ENCODE data around the gene CEACAM8. TPM values are rescaled to one million over a fixed set of nuclear protein-coding genes. Genes with fewer than 3 reads are reported as not detected.
A peak's percentile ranks its signal among the peaks of the same experiment; 100 is the strongest.
"Not testable (repeated sequence)": the region's sequence is repeated elsewhere in the genome, so short reads cannot be mapped to it uniquely, and the experiment has no call there.

CEACAM8 gene
- total RNA-seq (2013), result not detected
- polyA plus RNA-seq (not detected), polyA minus RNA-seq (not detected in 2 replicates), total RNA-seq (0 to 1.1 (median 0) reads per million in 11 experiments)

DNA sequence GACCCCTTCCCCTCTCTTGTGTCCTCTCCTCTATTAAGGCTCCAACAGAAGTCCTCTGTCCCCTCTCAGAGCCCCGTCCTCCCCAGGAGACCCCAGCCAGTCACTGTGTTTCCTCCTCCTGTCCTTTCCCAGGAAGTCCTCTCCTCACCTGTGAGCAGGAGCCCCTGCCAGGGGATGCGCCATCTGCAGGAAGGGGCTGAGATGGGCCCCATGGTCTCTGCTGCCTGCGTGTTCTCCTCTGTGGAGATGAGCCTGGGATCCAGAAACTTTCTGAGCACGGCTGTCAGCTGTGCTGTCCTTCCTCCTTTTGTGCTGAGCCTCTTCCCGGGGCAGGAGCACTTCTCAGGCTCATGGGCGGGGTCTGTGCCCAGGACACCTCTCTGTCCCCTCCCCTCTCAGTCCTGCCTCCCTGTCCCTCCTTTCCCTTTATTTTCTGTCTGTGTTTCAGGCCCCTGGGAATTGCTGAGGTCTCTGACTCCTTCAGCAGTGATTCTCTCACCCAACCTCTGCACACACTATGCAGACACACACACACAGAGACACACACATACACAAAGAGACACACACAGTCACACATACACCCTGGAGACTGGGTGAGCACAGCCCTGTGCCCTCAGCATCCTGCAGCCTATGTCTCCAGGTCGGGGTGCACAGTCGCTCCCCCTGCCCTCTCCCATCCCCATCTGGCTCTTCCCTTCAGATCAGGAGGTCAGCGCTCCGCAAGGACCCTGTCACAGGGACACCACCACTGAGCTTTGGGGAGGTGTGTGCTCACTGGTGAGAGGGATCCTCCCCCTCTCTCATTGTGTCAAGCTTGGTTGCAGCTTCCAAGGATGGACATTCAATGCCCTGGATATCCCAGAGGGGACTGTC, at the start of gene CEACAM8:
Gene CEACAM8, minus strand, starts transcription at position 308 of the 873 bp plus-strand sequence. Its CDS starts 96 bp downstream, at position 212.
- Histone ChIP-seq H3K4me1 (ENCODE audit: control insufficient read depth in 1 of 2, insufficient read depth in 2 of 2, low read length in 2 of 2) (no peaks in the 10 kb centered on the region), H3K4me2 (replicated peaks; ENCODE audit: extremely low read depth, low read length, poor library complexity, severe bottlenecking) (no peak within 1 kb of the TSS), H3K9ac (ENCODE audit: insufficient read depth, low read length, poor library complexity, severe bottlenecking) (no peak within 1 kb of the TSS), H3K4me3 (replicated peaks in 1 of 3; ENCODE audit: low read depth in 2 of 3, low read length in 3 of 3) (no peak within 1 kb of the TSS), H3K9me3 (replicated peaks in 1 of 2; ENCODE audit: control insufficient read depth in 1 of 2, insufficient read depth in 1 of 2, low read length in 2 of 2) (no peaks in the 10 kb centered on the region), H4K20me1 (ENCODE audit: insufficient read depth, low read length) (no peaks in the 10 kb centered on the region), H3K27ac (ENCODE audit: low read depth in 1 of 2, low read length in 2 of 2) (no peak within 1 kb of the TSS), H3K27me3 (ENCODE audit: control insufficient read depth in 2 of 2, insufficient read depth in 2 of 2, low read length in 2 of 2) (peaks cover 0 to 3% of the 10 kb centered on the region in 2 donors), H3K36me3 (replicated peaks in 1 of 2; ENCODE audit: control insufficient read depth in 1 of 2, insufficient read depth in 2 of 2, low read length in 2 of 2) (no peaks in the 10 kb centered on the region), H2AFZ (ENCODE audit: insufficient read depth, low read depth, low read length, poor library complexity, severe bottlenecking) (no peak within 1 kb of the TSS), H3K79me2 (ENCODE audit: insufficient read depth, low read length) (no peaks in the 10 kb centered on the region)
- Mint-ChIP-seq H3K9me3 (peaks cover 0 to 3% (median 0%) of the 10 kb centered on the region in 7 donors), H3K27me3 (ENCODE audit: low read depth in 3 of 3) (peaks cover 2 to 23% (median 17%) of the 10 kb centered on the region in 3 donors), H3K4me3 (no peak within 1 kb of the TSS), H3K36me3 (no peaks in the 10 kb centered on the region), H3K4me1 (peaks cover 29% of the 10 kb centered on the region), H3K27ac (peak within 1 kb of the TSS in 1 of 7 donors; percentile 78)
- intact Hi-C loops (cut with micrococcal nuclease), result loop anchor here (2.0 to 5.0 kb wide), 3 partner anchors 33 to 144 kb away; no protein-coding TSS in a partner anchor
- 70% methylated on average over 5 of the region's 10 CpGs for WGBS (ENCODE audit: insufficient coverage)
- TF ChIP-seq, protein P1, sequence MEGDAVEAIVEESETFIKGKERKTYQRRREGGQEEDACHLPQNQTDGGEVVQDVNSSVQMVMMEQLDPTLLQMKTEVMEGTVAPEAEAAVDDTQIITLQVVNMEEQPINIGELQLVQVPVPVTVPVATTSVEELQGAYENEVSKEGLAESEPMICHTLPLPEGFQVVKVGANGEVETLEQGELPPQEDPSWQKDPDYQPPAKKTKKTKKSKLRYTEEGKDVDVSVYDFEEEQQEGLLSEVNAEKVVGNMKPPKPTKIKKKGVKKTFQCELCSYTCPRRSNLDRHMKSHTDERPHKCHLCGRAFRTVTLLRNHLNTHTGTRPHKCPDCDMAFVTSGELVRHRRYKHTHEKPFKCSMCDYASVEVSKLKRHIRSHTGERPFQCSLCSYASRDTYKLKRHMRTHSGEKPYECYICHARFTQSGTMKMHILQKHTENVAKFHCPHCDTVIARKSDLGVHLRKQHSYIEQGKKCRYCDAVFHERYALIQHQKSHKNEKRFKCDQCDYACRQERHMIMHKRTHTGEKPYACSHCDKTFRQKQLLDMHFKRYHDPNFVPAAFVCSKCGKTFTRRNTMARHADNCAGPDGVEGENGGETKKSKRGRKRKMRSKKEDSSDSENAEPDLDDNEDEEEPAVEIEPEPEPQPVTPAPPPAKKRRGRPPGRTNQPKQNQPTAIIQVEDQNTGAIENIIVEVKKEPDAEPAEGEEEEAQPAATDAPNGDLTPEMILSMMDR (IDR thresholded peaks at IDR 0.05), result no peak
- no peak for DNase-seq

GRCh38 chr19:42639324-42640092, 44.8 kb upstream of the CEACAM8 start:
- H3K4me3 ChIP-seq (replicated peaks in 1 of 3; ENCODE audit: low read depth in 2 of 3, low read length in 3 of 3); H3K27ac ChIP-seq (ENCODE audit: low read depth in 1 of 2, low read length in 2 of 2); H4K20me1 ChIP-seq (ENCODE audit: insufficient read depth, low read length); H3K9ac ChIP-seq (ENCODE audit: insufficient read depth, low read length, poor library complexity, severe bottlenecking); DNase-seq; H3K4me2 ChIP-seq (replicated peaks; ENCODE audit: extremely low read depth, low read length, poor library complexity, severe bottlenecking); H3K27me3 Mint-ChIP-seq (ENCODE audit: low read depth in 3 of 3); H3K27ac Mint-ChIP-seq; H3K79me2 ChIP-seq (ENCODE audit: insufficient read depth, low read length); H3K4me3 Mint-ChIP-seq; H3K36me3 Mint-ChIP-seq; H3K36me3 ChIP-seq (replicated peaks in 1 of 2; ENCODE audit: control insufficient read depth in 1 of 2, insufficient read depth in 2 of 2, low read length in 2 of 2); H3K9me3 Mint-ChIP-seq; H3K9me3 ChIP-seq (replicated peaks in 1 of 2; ENCODE audit: control insufficient read depth in 1 of 2, insufficient read depth in 1 of 2, low read length in 2 of 2); H3K4me1 ChIP-seq (ENCODE audit: control insufficient read depth in 1 of 2, insufficient read depth in 2 of 2, low read length in 2 of 2); H2AFZ ChIP-seq (ENCODE audit: insufficient read depth, low read depth, low read length, poor library complexity, severe bottlenecking); H3K4me1 Mint-ChIP-seq; intact Hi-C loops (cut with micrococcal nuclease); H3K27me3 ChIP-seq (ENCODE audit: control insufficient read depth in 2 of 2, insufficient read depth in 2 of 2, low read length in 2 of 2): not testable (repeated sequence)
- WGBS (ENCODE audit: insufficient coverage), result 98% methylated on average over 9 of the region's 58 CpGs

Data from CD14-positive monocyte (primary cell).